HG03139 (cell line): ENCODE measurements around the gene NPAS3.

Source experiments
- ATAC-seq: cut with Tn5 transposase; IDR thresholded peaks from one replicate; pipeline ENCODE4 v1.9.1; 2021; ENCODE audit not compliant: unreplicated experiment

NPAS3 gene

GRCh38 chr14:33420051-33420627 is 481.5 kb downstream of the NPAS3 start:
- ATAC-seq: no peak

DNA sequence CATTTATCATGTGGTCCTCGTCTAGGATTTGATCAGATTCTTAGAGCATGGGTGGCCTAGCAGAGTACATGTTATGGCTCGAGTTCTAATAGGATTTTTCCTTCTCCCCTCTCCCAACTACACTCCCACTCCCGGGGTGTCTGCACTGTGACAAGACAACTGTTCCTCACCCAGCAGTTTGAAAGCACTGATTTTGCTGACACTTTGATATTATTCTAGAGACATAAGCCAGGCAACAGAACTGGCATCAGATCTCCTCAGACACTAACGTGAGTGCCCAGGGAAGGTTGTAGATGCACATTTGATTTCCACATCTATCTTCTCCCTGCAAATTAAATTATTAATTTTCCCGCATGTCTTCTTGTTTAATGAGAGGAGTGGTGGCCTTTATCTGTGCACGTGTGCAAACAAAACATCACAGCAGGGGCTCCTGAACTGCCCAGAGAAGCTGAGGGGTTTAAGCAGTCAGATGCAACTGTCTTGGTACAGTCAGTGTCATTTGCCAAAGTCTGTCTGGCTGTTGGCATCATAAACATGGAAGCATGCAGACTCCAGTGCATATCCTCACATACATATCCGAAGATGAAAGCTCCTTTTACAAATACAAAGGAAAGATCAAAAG is 491.8 kb downstream of the NPAS3 start:
- no peak for ATAC-seq

DNA sequence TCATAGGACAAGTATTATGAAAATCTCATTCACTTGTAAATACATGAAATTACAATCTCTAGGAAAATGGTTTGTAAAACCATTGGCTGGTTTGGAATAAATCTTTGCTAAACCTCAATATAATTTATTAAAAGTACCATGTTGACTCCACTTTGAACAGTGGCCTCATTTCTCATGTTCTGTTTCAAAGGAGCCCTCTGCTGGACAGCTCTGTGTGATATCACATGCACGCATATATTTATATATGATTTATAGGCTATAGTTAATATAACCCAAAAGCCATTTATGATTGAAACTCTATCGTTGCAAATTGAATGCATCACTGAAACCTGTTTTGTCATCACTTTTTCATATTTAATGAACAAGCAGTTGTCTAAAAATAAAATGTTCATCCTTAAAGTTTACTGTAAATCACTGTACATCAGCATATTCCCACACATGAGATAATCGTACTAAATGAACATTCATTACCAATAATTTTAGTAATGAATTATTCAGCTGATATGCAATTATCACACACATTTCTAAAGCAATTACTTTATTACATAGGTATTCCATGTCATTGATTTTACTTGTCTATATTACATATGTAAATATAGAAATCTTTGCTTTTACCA is 493.8 kb downstream of the NPAS3 start:
- ATAC-seq: no peak

DNA sequence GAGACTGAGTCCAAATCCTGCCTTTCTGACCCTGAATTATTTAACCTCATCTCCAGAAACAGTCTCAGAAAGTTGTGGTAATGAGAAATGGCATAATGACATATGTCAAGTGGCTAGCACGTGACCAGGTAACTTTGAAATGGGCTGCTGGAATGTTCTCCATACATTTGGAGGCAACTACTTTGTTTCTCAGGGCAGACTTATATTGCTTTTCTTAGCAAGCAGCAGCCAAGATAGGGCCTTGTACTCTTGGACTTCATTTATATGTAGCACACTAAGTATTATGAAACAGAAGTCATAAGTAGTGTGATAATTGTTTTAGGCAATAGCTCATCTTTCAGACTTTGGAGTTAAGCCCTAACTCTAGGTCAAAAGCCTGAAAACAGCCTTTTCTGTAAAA is 494.7 kb downstream of the NPAS3 start:
- ATAC-seq: no peak

DNA sequence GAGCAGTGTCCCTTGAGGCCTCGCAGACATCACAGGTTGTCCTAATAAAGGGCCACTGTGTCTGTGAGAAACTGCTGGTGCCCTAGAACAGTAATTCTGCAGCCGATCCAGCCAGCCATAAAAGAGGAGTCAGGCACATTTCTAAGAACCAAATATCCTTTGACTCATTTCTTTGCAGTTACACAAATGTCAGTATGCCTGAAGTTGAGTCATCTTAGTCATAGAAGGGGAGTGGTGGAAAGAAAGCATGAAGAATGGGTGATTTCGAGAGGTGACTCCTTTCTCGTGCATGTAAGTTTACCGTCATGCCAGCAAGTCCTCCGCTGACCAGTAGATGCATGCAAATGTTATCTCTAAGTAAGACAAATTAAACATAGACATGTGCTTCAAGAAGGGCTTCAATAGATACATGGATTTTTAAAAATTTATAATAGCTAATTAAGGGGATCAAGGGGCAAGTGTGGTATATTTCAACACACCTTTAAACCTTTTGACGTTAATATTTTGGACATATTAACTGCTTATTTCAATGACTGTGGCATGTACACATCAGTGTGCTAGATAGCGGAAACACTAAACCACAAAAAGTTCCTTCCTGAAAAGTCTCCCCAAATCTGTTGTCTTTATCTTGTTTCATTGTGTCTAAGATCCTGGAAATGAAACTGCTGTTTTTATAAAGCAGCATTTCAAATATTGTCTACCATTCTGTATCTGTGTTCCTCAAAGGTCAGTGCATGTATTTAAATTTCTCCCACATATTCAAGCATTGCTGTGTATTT is 497.4 kb downstream of the NPAS3 start:
- no peak for ATAC-seq

DNA sequence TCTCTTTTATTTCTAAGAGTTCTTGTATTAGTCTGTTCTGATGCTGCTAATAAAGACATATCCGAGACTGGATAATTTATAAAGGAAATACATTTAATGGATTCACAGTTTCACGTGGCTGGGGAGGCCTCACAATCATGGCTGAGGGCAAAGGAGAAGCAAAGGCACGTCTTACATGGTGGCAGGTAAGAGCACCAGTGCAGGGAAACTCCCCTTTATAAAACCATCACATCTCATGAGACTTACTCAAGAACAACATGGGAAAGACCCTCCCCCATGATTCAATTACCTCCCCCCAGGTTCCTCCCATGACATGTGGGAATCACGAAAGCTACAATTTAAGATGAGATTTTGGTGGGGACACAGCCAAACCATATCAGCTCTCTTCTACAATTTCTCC is 503.0 kb downstream of the NPAS3 start:
- ATAC-seq: no peak

GRCh38 chr14:33444136-33444535 is 505.5 kb downstream of the NPAS3 start:
- ATAC-seq: no peak

DNA sequence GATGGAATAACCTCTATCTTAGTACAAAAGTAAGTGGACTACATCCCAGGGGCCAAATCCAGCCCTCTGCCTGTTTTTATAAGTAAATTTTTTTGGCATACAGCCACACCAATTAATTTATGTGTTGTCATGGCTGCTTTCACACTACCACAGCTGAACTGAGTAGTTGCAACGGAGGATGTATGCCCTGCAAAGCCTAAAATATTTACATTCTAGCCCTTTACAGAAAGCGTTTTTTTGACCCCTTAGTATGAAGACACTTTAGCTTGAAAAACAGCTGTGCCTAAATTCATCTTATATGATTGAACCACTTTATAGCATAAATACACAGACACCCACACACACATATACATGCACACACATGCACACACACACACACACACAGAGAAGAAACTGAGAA is 510.6 kb downstream of the NPAS3 start:
- no peak for ATAC-seq

- no peak for ATAC-seq
These were observed 511.2 kb downstream of the NPAS3 start for GRCh38 chr14:33449703-33450395.

GRCh38 chr14:33450416-33450815 is 511.7 kb downstream of the NPAS3 start:
- ATAC-seq: no peak

DNA sequence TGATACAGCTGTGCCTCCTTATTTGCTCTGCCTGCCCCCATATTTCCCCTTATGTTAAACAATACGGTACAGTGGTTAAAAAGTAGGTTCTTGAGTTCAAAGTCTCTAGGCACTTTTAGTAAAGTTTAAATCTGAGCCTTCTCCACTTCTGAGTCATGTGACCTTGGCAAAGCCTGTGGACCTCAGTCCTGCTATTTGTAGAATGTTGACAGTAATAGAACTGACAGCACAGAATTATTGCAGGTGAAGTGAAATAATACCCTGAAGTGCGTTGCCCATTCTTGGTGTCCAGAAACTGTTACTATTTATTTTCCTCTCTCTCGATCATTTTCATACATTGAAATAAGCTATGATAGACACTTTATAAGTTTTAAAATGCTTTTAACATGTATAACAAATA is 512.5 kb downstream of the NPAS3 start:
- no peak for ATAC-seq

DNA sequence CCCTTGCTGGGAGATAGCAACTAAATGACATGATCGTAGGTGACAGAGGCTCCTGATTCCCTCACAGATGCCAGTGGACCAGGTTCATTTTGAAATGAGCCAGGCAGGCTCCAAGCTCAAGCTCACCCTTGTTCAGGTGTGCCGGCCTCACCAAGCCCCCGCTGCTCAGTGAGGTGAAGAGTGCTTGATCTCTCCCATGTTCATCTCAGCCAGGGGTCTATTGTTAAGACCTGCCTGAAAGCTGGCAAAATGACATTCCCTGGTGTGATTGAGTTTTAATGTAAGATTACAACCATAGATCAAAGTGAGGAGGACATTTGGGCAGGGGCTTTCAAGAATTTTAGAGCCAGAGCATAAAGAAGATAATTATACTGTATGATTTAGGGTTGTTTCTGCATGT is 514.3 kb downstream of the NPAS3 start:
- ATAC-seq: no peak

- no peak for ATAC-seq
These were observed 515.4 kb downstream of the NPAS3 start for GRCh38 chr14:33454022-33454595.

- no peak for ATAC-seq
These were observed 516.0 kb downstream of the NPAS3 start for GRCh38 chr14:33454707-33455106.

GRCh38 chr14:33455654-33456345 is 517.1 kb downstream of the NPAS3 start:
- ATAC-seq: no peak

GRCh38 chr14:33457021-33457420 is 518.3 kb downstream of the NPAS3 start:
- ATAC-seq: no peak

DNA sequence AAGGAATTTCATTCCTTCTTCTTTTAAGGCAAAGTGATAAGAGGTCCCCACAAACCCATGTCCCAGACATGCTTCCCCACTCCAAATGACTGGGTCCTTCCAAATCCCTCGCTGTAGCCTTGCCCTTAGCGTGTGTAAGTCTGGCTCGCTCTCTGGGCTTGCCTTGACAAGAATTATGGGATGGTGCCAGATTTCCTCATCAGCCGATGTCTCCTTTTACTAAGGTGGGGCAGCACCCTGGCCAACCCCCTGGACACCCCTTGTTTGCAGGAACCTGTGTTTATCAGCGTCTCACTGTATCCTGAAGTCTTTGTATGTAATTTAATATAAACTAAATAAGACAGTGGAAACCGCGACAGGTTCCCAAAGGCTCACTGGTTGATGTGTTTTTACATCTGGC is 518.9 kb downstream of the NPAS3 start:
- no peak for ATAC-seq

- ATAC-seq: no peak
These were observed 521.5 kb downstream of the NPAS3 start for GRCh38 chr14:33460164-33460563.

GRCh38 chr14:33461036-33461435 is 522.4 kb downstream of the NPAS3 start:
- ATAC-seq: no peak

- no peak for ATAC-seq
These were observed 525.1 kb downstream of the NPAS3 start for GRCh38 chr14:33463731-33464130.
